Esophagus (tissue), 2 donors: ENCODE results near the gene PTGER4. TPM values are rescaled to one million over a fixed set of nuclear protein-coding genes. Genes with fewer than 3 reads are reported as not detected.
"Not testable (repeated sequence)": the region's sequence is repeated elsewhere in the genome, so short reads cannot be mapped to it uniquely, and the experiment has no call there.

Source experiments
- H3K27ac ChIP-seq, 2 donors: one replicate each; pipeline ENCODE4 v1.5.1; 2013; ENCODE audit warnings: low read depth in 2 of 2, mild to moderate bottlenecking in 2 of 2, inconsistent platforms in 1 of 2, low read length in 1 of 2, moderate library complexity in 1 of 2
- H3K27me3 ChIP-seq, 2 donors: one replicate each; pipeline ENCODE4 v1.6.1; 2013; ENCODE audit warnings: low read length in 2 of 2, control low read depth in 1 of 2, mild to moderate bottlenecking in 1 of 2; ENCODE audit not compliant: insufficient read depth in 2 of 2, control insufficient read depth in 1 of 2
- H3K36me3 ChIP-seq, 2 donors: one replicate each; pipeline ENCODE4 v1.6.1; 2013; ENCODE audit warnings: low read length in 1 of 2; ENCODE audit not compliant: control insufficient read depth in 2 of 2, insufficient read depth in 2 of 2
- H3K4me1 ChIP-seq, 2 donors: one replicate each; pipeline ENCODE4 v1.6.1; 2013; ENCODE audit warnings: low read length in 1 of 2; ENCODE audit not compliant: control insufficient read depth in 2 of 2, insufficient read depth in 2 of 2
- H3K4me3 ChIP-seq, 2 donors: one replicate each; pipeline ENCODE4 v1.5.1; 2013; ENCODE audit warnings: low read length in 2 of 2, mild to moderate bottlenecking in 2 of 2, low read depth in 1 of 2, moderate library complexity in 1 of 2
- H3K9me3 ChIP-seq, 2 donors: one replicate each; pipeline ENCODE4 v1.6.1; 2013; ENCODE audit warnings: mild to moderate bottlenecking in 2 of 2, low read depth in 1 of 2, low read length in 1 of 2, moderate library complexity in 1 of 2; ENCODE audit not compliant: control insufficient read depth in 2 of 2, insufficient read depth in 1 of 2
- WGBS, 2 donors: extraction: QIAGEN DNeasy Blood & Tissue Kit; methylation state at CpG; one replicate each; pipeline ENCODE4 v1.1.7; 2013; 5-methylcytosine and 5-hydroxymethylcytosine counted together
- polyA plus RNA-seq, 2 donors: library from polyadenylated mRNA; stranded (reverse); fragments of 200-250 nt; gene quantifications; one replicate each; pipeline ENCODE4 v1.2.3, GENCODE V29; 2013
- donor health status: healthy with polysubstance abuse.
- donor health status: Bipolar disorder and iron deficiency.

PTGER4 gene
- polyA plus RNA-seq, 2 donors: 1.2 to 1.4 TPM

- Histone ChIP-seq H3K36me3 (peaks cover 0 to 4% of the 10 kb centered on the region in 2 donors), H3K27ac (no peak overlapping the region), H3K4me1 (no peaks in the 10 kb centered on the region), H3K4me3 (no peak overlapping the region), H3K9me3 (no peaks in the 10 kb centered on the region), H3K27me3 (no peaks in the 10 kb centered on the region)
- 1% methylated on average over 8 of the region's 8 CpGs for WGBS, 2 donors
Observed at GRCh38 chr5:40688127-40688761, 8.5 kb downstream of the PTGER4 start.

DNA sequence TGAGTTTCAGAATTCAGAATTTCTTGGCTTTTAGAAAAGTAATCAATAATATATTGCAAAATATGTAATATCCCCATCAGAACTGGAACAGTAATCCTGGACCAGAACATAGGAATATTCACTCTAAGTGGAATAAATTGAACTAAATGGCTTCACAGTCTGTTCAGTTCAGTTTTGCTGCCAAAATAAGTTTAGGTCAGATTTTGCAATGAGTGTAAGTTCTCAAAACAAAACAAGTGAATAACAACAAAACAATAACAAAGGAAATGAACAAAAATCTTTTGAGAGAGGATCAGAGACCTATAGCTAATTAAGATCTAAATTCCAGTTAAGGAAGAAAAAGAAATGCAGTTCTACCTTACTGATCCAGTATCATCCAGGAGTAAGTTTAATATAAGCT is 9.3 kb downstream of the PTGER4 start:
- H3K4me3 ChIP-seq: no peak overlapping the region
- H3K36me3 ChIP-seq: peaks cover 0 to 4% of the 10 kb centered on the region in 2 donors
- H3K27ac ChIP-seq: no peak overlapping the region
- H3K9me3 ChIP-seq: no peaks in the 10 kb centered on the region
- H3K27me3 ChIP-seq: no peaks in the 10 kb centered on the region
- no peaks in the 10 kb centered on the region for H3K4me1 ChIP-seq

GRCh38 chr5:40689438-40689837 is 9.7 kb downstream of the PTGER4 start:
- peaks cover 0 to 4% of the 10 kb centered on the region in 2 donors for H3K36me3 ChIP-seq
- H3K9me3 ChIP-seq: no peaks in the 10 kb centered on the region
- WGBS, 2 donors: 10 to 15% methylated on average over 3 of the region's 3 CpGs
- no peaks in the 10 kb centered on the region for H3K4me1 ChIP-seq
- no peaks in the 10 kb centered on the region for H3K27me3 ChIP-seq
- H3K27ac ChIP-seq: no peak overlapping the region
- H3K4me3 ChIP-seq: no peak overlapping the region

DNA sequence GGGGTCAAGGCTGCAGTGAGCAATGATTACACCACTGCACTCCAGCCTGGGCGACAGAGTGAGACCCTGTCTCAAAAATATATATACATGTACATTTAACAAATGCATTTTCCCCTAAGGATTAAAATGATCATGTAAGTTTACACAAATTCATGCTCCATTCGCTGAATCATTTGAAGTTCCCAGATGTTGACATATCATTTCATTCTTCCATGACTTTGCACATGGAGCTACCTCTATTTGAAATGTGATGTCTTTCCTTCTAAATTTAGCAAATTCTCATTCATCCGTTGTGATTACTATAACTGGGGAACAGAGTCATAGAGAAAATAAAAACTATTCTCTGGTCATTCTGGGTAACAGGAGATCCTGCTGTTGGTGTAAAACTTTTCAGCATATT is 10.6 kb downstream of the PTGER4 start:
- no peaks in the 10 kb centered on the region for H3K4me1 ChIP-seq
- no peak overlapping the region for H3K4me3 ChIP-seq
- no peaks in the 10 kb centered on the region for H3K9me3 ChIP-seq
- H3K27me3 ChIP-seq: no peaks in the 10 kb centered on the region
- no peak overlapping the region for H3K27ac ChIP-seq
- WGBS, 2 donors: 59 to 60% methylated on average over 3 of the region's 3 CpGs
- peaks cover 0 to 4% of the 10 kb centered on the region in 2 donors for H3K36me3 ChIP-seq

- Histone ChIP-seq H3K9me3 (no peaks in the 10 kb centered on the region), H3K4me3 (no peak overlapping the region), H3K27ac (no peak overlapping the region), H3K36me3 (peaks cover 0 to 4% of the 10 kb centered on the region in 2 donors), H3K27me3 (no peaks in the 10 kb centered on the region), H3K4me1 (no peaks in the 10 kb centered on the region)
- WGBS, 2 donors: 95 to 97% methylated on average over 9 of the region's 9 CpGs
Observed at GRCh38 chr5:40691894-40692293, 12.2 kb downstream of the PTGER4 start.

GRCh38 chr5:40694433-40694832 is 14.7 kb downstream of the PTGER4 start:
- H3K9me3 ChIP-seq: no peaks in the 10 kb centered on the region
- peaks cover 0 to 4% of the 10 kb centered on the region in 2 donors for H3K36me3 ChIP-seq
- no peak overlapping the region for H3K4me3 ChIP-seq
- no peaks in the 10 kb centered on the region for H3K4me1 ChIP-seq
- no peaks in the 10 kb centered on the region for H3K27me3 ChIP-seq
- no peak overlapping the region for H3K27ac ChIP-seq

- no peaks in the 10 kb centered on the region for H3K9me3 ChIP-seq
- H3K4me3 ChIP-seq: no peak overlapping the region
- 94 to 95% methylated on average over 5 of the region's 5 CpGs for WGBS, 2 donors
- H3K27ac ChIP-seq: no peak overlapping the region
- H3K4me1 ChIP-seq: peaks cover 0 to 3% of the 10 kb centered on the region in 2 donors
- no peaks in the 10 kb centered on the region for H3K27me3 ChIP-seq
- H3K36me3 ChIP-seq: peaks cover 0 to 3% of the 10 kb centered on the region in 2 donors
Observed at GRCh38 chr5:40700116-40700782, 20.5 kb downstream of the PTGER4 start.

GRCh38 chr5:40702027-40702426 is 22.3 kb downstream of the PTGER4 start:
- not testable (repeated sequence) for H3K27ac ChIP-seq, H3K9me3 ChIP-seq, H3K27me3 ChIP-seq, H3K4me1 ChIP-seq, H3K36me3 ChIP-seq, H3K4me3 ChIP-seq

- H3K27me3 ChIP-seq, H3K4me1 ChIP-seq, H3K4me3 ChIP-seq, H3K36me3 ChIP-seq, H3K9me3 ChIP-seq, H3K27ac ChIP-seq: not testable (repeated sequence)
- WGBS, 2 donors: 97% methylated on average over 1 of the region's 1 CpG
Observed at GRCh38 chr5:40705484-40705883, 25.8 kb downstream of the PTGER4 start.

GRCh38 chr5:40710575-40710974 is 30.9 kb downstream of the PTGER4 start:
- H3K4me1 ChIP-seq, H3K9me3 ChIP-seq, H3K27ac ChIP-seq, H3K27me3 ChIP-seq, H3K36me3 ChIP-seq, H3K4me3 ChIP-seq: not testable (repeated sequence)
